ENCODE measurements around the gene FECH.

The FECH gene

DNA sequence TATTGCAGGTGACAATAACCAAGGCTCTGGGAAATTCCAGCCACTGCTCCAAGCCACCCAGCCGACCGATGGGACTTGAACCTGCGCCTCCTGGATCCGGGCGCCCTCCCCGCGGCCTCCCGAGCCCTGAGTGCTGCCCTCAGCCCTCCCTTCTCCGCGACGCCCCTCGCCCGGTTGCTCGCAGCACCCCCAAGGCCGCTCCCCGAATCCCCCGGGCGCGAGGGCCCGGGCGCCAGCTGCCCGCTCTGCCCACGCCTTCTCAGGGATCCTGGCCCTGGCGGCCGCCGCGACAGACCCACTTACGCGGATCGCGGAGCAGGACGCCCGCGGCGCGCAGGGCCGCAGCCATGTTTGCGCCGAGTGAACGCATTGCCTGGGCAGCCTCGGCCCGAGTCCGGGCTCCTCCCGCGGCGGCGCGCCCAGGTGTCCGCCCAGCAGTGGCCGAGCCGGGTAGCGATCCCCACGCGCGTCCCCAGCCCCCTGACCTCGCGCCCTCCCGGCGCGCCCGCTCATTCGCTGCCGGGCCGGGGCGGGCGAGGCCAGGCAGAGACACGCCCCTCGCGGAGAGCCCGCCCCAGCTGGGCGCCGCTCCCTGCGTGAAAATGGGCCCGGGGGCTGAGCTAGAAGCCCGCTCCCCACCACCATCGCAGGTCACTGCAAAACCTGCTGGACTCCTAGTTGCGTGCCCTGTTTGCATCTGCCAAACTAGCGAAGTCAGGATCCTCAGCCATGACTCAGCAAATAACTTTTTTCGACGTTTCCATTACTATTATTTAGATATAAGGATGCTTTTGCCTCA, at the start of gene FECH:
Gene FECH, minus strand, starts transcription at position 452 of the 799 bp plus-strand sequence. Its CDS starts 82 bp downstream, at position 370.
- Histone ChIP-seq H3K9ac (ENCODE audit: low read length) (peak within 1 kb of the TSS; percentile 84), H3K4me3 (ENCODE audit: low read depth, low read length) (peak within 1 kb of the TSS; percentile 69), H3K27ac (ENCODE audit: low read depth, low read length) (peak within 1 kb of the TSS; percentile 57; the same call in 1 of the 2 replicates), H3K36me3 (ENCODE audit: control insufficient read depth, insufficient read depth, low read length) (0 out of 2 replicates have a peak, but pooled peaks cover 3% of the 10 kb centered on the region), H3K9me3 (ENCODE audit: control insufficient read depth, insufficient read depth, low read depth, low read length) (no peaks in the 10 kb centered on the region), H3K4me1 (ENCODE audit: control insufficient read depth, insufficient read depth, low read length) (peaks cover 12% of the 10 kb centered on the region; the same call in 1 of the 2 replicates), H3K27me3 (ENCODE audit: control insufficient read depth, insufficient read depth, low read length) (no peaks in the 10 kb centered on the region)

GRCh38 chr18:57635003-57635822, 48.7 kb upstream of the FECH start:
- no peaks in the 10 kb centered on the region for H3K27me3 ChIP-seq (ENCODE audit: control insufficient read depth, insufficient read depth, low read length)
- 0 out of 2 replicates have a peak, but pooled peaks cover 3% of the 10 kb centered on the region for H3K36me3 ChIP-seq (ENCODE audit: control insufficient read depth, insufficient read depth, low read length)
- H3K4me3 ChIP-seq (ENCODE audit: low read depth, low read length), result no peak overlapping the region
- H3K9ac ChIP-seq (ENCODE audit: low read length), result no peak overlapping the region
- no peak overlapping the region for H3K27ac ChIP-seq (ENCODE audit: low read depth, low read length)
- H3K9me3 ChIP-seq (ENCODE audit: control insufficient read depth, insufficient read depth, low read depth, low read length), result no peaks in the 10 kb centered on the region
- no peaks in the 10 kb centered on the region for H3K4me1 ChIP-seq (ENCODE audit: control insufficient read depth, insufficient read depth, low read length)

DNA sequence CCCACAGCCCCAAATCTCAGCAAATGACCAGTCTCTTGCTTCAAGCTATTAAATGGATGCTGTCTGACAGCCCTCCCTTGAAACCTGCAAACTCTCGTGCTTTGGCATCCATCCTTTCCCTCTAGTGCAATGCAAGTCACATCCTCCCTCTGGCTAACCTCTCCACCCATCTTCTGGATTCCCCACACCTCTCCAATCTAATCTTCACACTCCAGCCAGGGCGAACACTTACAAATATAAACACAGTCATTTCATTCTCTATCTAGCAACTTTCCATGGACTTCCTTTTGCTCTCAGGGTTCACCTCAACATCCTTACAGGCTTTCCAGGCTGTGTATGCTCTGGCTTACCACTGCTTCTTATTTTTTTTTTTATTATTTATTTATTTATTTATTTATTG, 45.2 kb upstream of the FECH start:
- Histone ChIP-seq H3K9ac (ENCODE audit: low read length) (no peak overlapping the region), H3K4me3 (ENCODE audit: low read depth, low read length) (no peak overlapping the region), H3K4me1 (ENCODE audit: control insufficient read depth, insufficient read depth, low read length) (peaks cover 7% of the 10 kb centered on the region), H3K27me3 (ENCODE audit: control insufficient read depth, insufficient read depth, low read length) (no peaks in the 10 kb centered on the region), H3K27ac (ENCODE audit: low read depth, low read length) (no peak overlapping the region), H3K36me3 (ENCODE audit: control insufficient read depth, insufficient read depth, low read length) (0 out of 2 replicates have a peak, but pooled peaks cover 3% of the 10 kb centered on the region), H3K9me3 (ENCODE audit: control insufficient read depth, insufficient read depth, low read depth, low read length) (no peaks in the 10 kb centered on the region)

DNA sequence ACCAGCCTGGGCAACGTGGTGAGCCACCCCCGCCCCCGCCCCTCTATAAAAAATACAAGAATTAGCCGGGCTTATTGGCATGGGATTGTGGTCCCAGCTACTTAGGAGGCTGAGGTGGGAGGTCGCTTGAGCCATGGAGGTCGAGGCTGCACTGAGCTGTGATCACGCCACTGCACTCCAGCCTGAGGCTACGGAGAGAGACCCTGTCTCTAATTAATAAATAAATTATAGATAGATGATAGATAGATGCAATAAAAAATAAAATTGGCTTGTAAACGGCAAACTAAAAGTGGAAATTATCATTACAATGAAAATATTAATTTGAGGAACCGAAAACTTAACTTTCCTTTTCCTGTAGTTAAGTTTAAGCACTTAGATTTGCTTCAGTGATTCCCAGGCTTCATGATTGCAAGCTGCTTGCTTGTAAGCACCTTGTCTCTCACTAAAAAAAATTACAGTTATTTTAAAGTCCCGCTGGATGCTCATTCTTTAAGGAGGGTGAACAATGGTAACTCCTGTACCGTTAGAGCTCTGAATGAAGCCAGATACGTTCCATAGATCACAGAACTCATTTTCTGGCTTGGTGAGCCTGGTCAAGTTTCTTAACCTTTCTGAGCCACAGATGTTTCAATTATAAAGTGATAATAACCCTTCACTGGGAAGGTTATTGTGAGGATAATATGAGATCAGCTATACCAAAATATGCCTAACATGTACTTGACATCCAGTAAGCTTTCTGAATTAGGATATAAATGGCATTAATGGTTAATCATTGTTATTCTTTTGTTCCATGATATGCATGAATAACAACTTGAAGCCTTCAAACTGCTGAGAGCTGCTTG, 44.5 kb upstream of the FECH start:
- Histone ChIP-seq H3K4me3 (ENCODE audit: low read depth, low read length) (peak overlapping the region; percentile 72), H3K36me3 (ENCODE audit: control insufficient read depth, insufficient read depth, low read length) (0 out of 2 replicates have a peak, but pooled peaks cover 3% of the 10 kb centered on the region), H3K9ac (ENCODE audit: low read length) (peak overlapping the region; percentile 72), H3K27ac (ENCODE audit: low read depth, low read length) (no peak overlapping the region), H3K27me3 (ENCODE audit: control insufficient read depth, insufficient read depth, low read length) (no peaks in the 10 kb centered on the region), H3K9me3 (ENCODE audit: control insufficient read depth, insufficient read depth, low read depth, low read length) (no peaks in the 10 kb centered on the region), H3K4me1 (ENCODE audit: control insufficient read depth, insufficient read depth, low read length) (peaks cover 7% of the 10 kb centered on the region)

GRCh38 chr18:57630002-57630753, 43.7 kb upstream of the FECH start:
- Histone ChIP-seq H3K4me1 (ENCODE audit: control insufficient read depth, insufficient read depth, low read length) (peaks cover 7% of the 10 kb centered on the region), H3K36me3 (ENCODE audit: control insufficient read depth, insufficient read depth, low read length) (0 out of 2 replicates have a peak, but pooled peaks cover 3% of the 10 kb centered on the region), H3K27ac (ENCODE audit: low read depth, low read length) (peak overlapping the region; percentile 26; the same call in 1 of the 2 replicates), H3K27me3 (ENCODE audit: control insufficient read depth, insufficient read depth, low read length) (no peaks in the 10 kb centered on the region), H3K9ac (ENCODE audit: low read length) (peak overlapping the region; percentile 72), H3K9me3 (ENCODE audit: control insufficient read depth, insufficient read depth, low read depth, low read length) (no peaks in the 10 kb centered on the region), H3K4me3 (ENCODE audit: low read depth, low read length) (peak overlapping the region; percentile 72)

GRCh38 chr18:57629422-57629821, 42.9 kb upstream of the FECH start:
- Histone ChIP-seq H3K27me3 (ENCODE audit: control insufficient read depth, insufficient read depth, low read length) (no peaks in the 10 kb centered on the region), H3K9me3 (ENCODE audit: control insufficient read depth, insufficient read depth, low read depth, low read length) (no peaks in the 10 kb centered on the region), H3K27ac (ENCODE audit: low read depth, low read length) (no peak overlapping the region), H3K4me1 (ENCODE audit: control insufficient read depth, insufficient read depth, low read length) (peaks cover 7% of the 10 kb centered on the region), H3K36me3 (ENCODE audit: control insufficient read depth, insufficient read depth, low read length) (0 out of 2 replicates have a peak, but pooled peaks cover 3% of the 10 kb centered on the region), H3K9ac (ENCODE audit: low read length) (no peak overlapping the region), H3K4me3 (ENCODE audit: low read depth, low read length) (peak overlapping the region; percentile 72; the same call in 1 of the 2 replicates)

- no peak overlapping the region for H3K4me3 ChIP-seq (ENCODE audit: low read depth, low read length)
- H3K9ac ChIP-seq (ENCODE audit: low read length), result no peak overlapping the region
- no peak overlapping the region; the same call in 1 of the 2 replicates for H3K27ac ChIP-seq (ENCODE audit: low read depth, low read length)
- no peaks in the 10 kb centered on the region for H3K9me3 ChIP-seq (ENCODE audit: control insufficient read depth, insufficient read depth, low read depth, low read length)
- H3K36me3 ChIP-seq (ENCODE audit: control insufficient read depth, insufficient read depth, low read length), result 0 out of 2 replicates have a peak, but pooled peaks cover 3% of the 10 kb centered on the region
- no peaks in the 10 kb centered on the region for H3K27me3 ChIP-seq (ENCODE audit: control insufficient read depth, insufficient read depth, low read length)
- H3K4me1 ChIP-seq (ENCODE audit: control insufficient read depth, insufficient read depth, low read length), result peaks cover 7% of the 10 kb centered on the region
Measured at GRCh38 chr18:57627488-57627887, 41.0 kb upstream of the FECH start.

DNA sequence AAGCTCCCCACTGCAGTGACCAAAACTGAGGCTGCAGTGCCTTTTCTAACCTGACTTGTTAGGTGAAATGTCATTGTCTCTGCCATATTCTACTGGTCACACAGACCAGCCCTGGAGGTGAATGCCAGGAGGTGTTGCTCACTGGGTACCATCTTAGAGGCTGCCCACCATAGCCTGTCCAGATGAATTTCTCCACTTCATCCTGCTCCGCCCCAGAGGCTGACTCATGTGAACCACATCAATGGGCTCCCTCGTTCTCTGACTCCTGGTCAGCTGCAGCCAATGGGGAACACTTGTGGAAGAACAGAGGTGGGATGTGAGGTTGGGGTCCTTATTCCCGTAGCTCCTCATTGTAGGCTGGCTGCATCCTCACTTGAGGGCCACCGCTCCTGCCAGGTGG, 38.5 kb upstream of the FECH start:
- H3K9me3 ChIP-seq (ENCODE audit: control insufficient read depth, insufficient read depth, low read depth, low read length), result no peaks in the 10 kb centered on the region
- peaks cover 5% of the 10 kb centered on the region for H3K36me3 ChIP-seq (ENCODE audit: control insufficient read depth, insufficient read depth, low read length)
- no peak overlapping the region for H3K9ac ChIP-seq (ENCODE audit: low read length)
- no peak overlapping the region for H3K4me3 ChIP-seq (ENCODE audit: low read depth, low read length)
- no peaks in the 10 kb centered on the region for H3K27me3 ChIP-seq (ENCODE audit: control insufficient read depth, insufficient read depth, low read length)
- no peak overlapping the region for H3K27ac ChIP-seq (ENCODE audit: low read depth, low read length)
- H3K4me1 ChIP-seq (ENCODE audit: control insufficient read depth, insufficient read depth, low read length), result peaks cover 12% of the 10 kb centered on the region

DNA sequence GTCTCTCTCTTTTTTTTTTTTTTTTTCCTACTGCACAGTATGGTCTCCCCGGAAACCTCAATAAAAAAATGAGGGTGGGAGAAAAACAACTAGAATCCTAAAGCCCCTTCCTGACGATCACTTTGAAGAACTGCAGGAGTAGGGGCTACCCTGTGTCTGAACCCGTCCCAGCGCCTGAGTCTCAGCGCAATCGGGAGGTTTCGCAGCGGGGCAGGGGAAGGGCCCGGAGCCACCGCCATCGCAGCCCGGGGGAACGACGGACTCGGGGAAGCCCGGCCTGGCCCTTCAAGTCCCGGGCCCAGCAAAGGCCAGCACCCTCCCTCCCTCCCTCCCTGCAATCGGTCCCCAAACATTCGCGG, 34.7 kb upstream of the FECH start:
- H3K27ac ChIP-seq (ENCODE audit: low read depth, low read length), result peak overlapping the region; percentile 23
- 0 out of 2 replicates have a peak, but pooled peaks cover 4% of the 10 kb centered on the region for H3K4me1 ChIP-seq (ENCODE audit: control insufficient read depth, insufficient read depth, low read length)
- peaks cover 34% of the 10 kb centered on the region for H3K36me3 ChIP-seq (ENCODE audit: control insufficient read depth, insufficient read depth, low read length)
- no peaks in the 10 kb centered on the region for H3K9me3 ChIP-seq (ENCODE audit: control insufficient read depth, insufficient read depth, low read depth, low read length)
- peak overlapping the region; percentile 87 for H3K4me3 ChIP-seq (ENCODE audit: low read depth, low read length)
- no peaks in the 10 kb centered on the region for H3K27me3 ChIP-seq (ENCODE audit: control insufficient read depth, insufficient read depth, low read length)
- H3K9ac ChIP-seq (ENCODE audit: low read length), result peak overlapping the region; percentile 95

DNA sequence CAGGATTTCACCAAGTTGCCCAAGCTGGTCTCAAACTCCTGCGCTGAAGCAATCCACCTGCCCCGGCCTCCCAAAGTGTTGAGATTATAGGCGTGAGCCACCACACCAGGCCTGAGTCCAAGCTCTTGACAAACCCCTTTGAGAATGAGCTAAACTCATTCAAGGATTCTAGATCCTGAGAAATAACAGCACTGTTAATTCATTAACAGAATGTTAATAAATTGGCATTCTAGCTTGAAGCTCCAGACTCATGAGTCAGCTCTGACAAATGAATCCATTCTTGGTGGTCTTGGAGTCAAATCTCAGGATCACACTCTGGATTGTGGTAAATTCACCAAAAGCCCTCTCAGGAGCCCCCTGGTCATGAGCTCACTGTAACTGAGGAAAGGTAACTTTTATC, 33.4 kb upstream of the FECH start:
- no peak overlapping the region for H3K9ac ChIP-seq (ENCODE audit: low read length)

More for the DNA sequence above, 33.4 kb upstream of the FECH start:
- Histone ChIP-seq H3K36me3 (ENCODE audit: control insufficient read depth, insufficient read depth, low read length) (peaks cover 43% of the 10 kb centered on the region), H3K9me3 (ENCODE audit: control insufficient read depth, insufficient read depth, low read depth, low read length) (no peaks in the 10 kb centered on the region), H3K4me3 (ENCODE audit: low read depth, low read length) (no peak overlapping the region), H3K27me3 (ENCODE audit: control insufficient read depth, insufficient read depth, low read length) (no peaks in the 10 kb centered on the region), H3K4me1 (ENCODE audit: control insufficient read depth, insufficient read depth, low read length) (0 out of 2 replicates have a peak, but pooled peaks cover 4% of the 10 kb centered on the region), H3K27ac (ENCODE audit: low read depth, low read length) (no peak overlapping the region)

All from HUES6 (cell line).